A549 (cell line): ENCODE results near the gene FKBP11.

ENCODE experiments used
- BHLHE40 ChIP-seq: IDR thresholded peaks from 2 replicates; pipeline ENCODE4 v1.6.1; 2012; ENCODE audit warnings: low read depth, low read length, inconsistent platforms
- CEBPB ChIP-seq, 2 experiments: fragments of >200 bp in 1 of 2; sonication (Bioruptor Twin) in 1 of 2; formaldehyde crosslinking in 1 of 2; IDR thresholded peaks; 2 replicates each; pipeline ENCODE4 v1.6.1; 2012 to 2016
- JUNB ChIP-seq: fragments of >200 bp; sonication (Bioruptor Twin); formaldehyde crosslinking; IDR thresholded peaks from 2 replicates; pipeline ENCODE4 v1.6.1; 2016
- POLR2AphosphoS2 ChIP-seq: conservative IDR thresholded peaks from 2 replicates; pipeline ENCODE4 v1.6.1; 2012; ENCODE audit warnings: low read length, improper control_type of control experiment, inconsistent platforms
- TF ChIP-seq, protein P1 (sequence below): fragments of 250-450 bp; sonication (Bioruptor Pico); IDR thresholded peaks from 2 replicates; pipeline ENCODE4 v1.5.0; 2021; ENCODE audit warnings: mild to moderate bottlenecking, moderate library complexity, borderline replicate concordance
- TF ChIP-seq, protein P2 (sequence below): fragments of >200 bp; sonication (Bioruptor Twin); formaldehyde crosslinking; IDR thresholded peaks from 3 replicates; pipeline ENCODE4 v1.5.1; 2016

DNA sequence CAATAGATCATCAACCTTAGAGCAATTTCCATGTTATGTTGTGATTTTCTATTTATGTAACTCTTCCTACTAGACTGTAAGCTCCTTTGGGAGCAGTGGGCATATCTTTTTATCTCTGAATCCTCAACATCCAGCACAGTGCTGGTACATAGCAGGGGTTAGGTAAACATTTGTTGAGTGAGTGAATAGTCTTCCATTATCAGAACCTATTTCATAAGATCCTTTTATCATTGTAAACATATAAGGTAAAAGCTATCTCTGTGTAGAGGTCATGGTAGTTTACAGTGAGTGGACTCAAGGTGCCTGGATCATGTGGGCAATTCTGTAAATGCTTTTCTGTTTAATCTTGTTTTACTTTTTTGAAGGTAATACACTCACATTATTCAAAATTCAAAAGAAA is 15.1 kb downstream of the FKBP11 start:
- TF ChIP-seq BHLHE40 (no peak), JUNB (no peak), CEBPB (IDR thresholded peaks at IDR 0.05) (no peak), POLR2AphosphoS2 (no peak)
- TF ChIP-seq, protein P1, sequence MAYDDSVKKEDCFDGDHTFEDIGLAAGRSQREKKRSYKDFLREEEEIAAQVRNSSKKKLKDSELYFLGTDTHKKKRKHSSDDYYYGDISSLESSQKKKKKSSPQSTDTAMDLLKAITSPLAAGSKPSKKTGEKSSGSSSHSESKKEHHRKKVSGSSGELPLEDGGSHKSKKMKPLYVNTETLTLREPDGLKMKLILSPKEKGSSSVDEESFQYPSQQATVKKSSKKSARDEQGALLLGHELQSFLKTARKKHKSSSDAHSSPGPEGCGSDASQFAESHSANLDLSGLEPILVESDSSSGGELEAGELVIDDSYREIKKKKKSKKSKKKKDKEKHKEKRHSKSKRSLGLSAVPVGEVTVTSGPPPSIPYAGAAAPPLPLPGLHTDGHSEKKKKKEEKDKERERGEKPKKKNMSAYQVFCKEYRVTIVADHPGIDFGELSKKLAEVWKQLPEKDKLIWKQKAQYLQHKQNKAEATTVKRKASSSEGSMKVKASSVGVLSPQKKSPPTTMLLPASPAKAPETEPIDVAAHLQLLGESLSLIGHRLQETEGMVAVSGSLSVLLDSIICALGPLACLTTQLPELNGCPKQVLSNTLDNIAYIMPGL (CRISPR knock-in tag) = no peak
- TF ChIP-seq, protein P2, sequence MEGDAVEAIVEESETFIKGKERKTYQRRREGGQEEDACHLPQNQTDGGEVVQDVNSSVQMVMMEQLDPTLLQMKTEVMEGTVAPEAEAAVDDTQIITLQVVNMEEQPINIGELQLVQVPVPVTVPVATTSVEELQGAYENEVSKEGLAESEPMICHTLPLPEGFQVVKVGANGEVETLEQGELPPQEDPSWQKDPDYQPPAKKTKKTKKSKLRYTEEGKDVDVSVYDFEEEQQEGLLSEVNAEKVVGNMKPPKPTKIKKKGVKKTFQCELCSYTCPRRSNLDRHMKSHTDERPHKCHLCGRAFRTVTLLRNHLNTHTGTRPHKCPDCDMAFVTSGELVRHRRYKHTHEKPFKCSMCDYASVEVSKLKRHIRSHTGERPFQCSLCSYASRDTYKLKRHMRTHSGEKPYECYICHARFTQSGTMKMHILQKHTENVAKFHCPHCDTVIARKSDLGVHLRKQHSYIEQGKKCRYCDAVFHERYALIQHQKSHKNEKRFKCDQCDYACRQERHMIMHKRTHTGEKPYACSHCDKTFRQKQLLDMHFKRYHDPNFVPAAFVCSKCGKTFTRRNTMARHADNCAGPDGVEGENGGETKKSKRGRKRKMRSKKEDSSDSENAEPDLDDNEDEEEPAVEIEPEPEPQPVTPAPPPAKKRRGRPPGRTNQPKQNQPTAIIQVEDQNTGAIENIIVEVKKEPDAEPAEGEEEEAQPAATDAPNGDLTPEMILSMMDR = no peak
